ENCODE results near the gene ADGRD1.

The ADGRD1 gene

GRCh38 chr12:131112021-131112420 lies 158.3 kb downstream of the ADGRD1 start:
- DNase-seq: no peak
- Histone ChIP-seq H3K4me3 (no peak overlapping the region), H3K4me1 (no peaks in the 10 kb centered on the region), H3K27me3 (no peaks in the 10 kb centered on the region), H3K9me3 (no peaks in the 10 kb centered on the region), H3K27ac (no peak overlapping the region), H3K36me3 (no peaks in the 10 kb centered on the region)
- intact Hi-C loops (cut with DNase I; ENCODE audit: low total_unique reads): no loop called here
- TF ChIP-seq CTCF (IDR thresholded peaks at IDR 0.05): no peak

- Histone ChIP-seq H3K4me3 (no peak overlapping the region), H3K27ac (no peak overlapping the region), H3K36me3 (no peaks in the 10 kb centered on the region), H3K27me3 (no peaks in the 10 kb centered on the region), H3K4me1 (no peaks in the 10 kb centered on the region), H3K9me3 (no peaks in the 10 kb centered on the region)
- intact Hi-C loops (cut with DNase I; ENCODE audit: low total_unique reads): no loop called here
- DNase-seq: no peak
- no peak for TF ChIP-seq CTCF (IDR thresholded peaks at IDR 0.05)
Observed at GRCh38 chr12:131112700-131113290, 159.1 kb downstream of the ADGRD1 start.

GRCh38 chr12:131113568-131114270 lies 160.0 kb downstream of the ADGRD1 start:
- no peak for DNase-seq
- intact Hi-C loops (cut with DNase I; ENCODE audit: low total_unique reads): no loop called here

GRCh38 chr12:131114271-131114670 lies 160.6 kb downstream of the ADGRD1 start:
- Histone ChIP-seq H3K9me3 (no peaks in the 10 kb centered on the region), H3K27me3 (no peaks in the 10 kb centered on the region), H3K36me3 (peaks cover 0 to 6% (median 6%) of the 10 kb centered on the region in 3 donors), H3K4me1 (no peaks in the 10 kb centered on the region), H3K27ac (no peak overlapping the region), H3K4me3 (no peak overlapping the region)
- TF ChIP-seq CTCF (IDR thresholded peaks at IDR 0.05): no peak
- no peak for DNase-seq
- intact Hi-C loops (cut with DNase I; ENCODE audit: low total_unique reads): no loop called here

More at GRCh38 chr12:131113568-131114270, 160.0 kb downstream of the ADGRD1 start:
- Histone ChIP-seq H3K4me3 (no peak overlapping the region), H3K4me1 (no peaks in the 10 kb centered on the region), H3K27ac (no peak overlapping the region), H3K27me3 (no peaks in the 10 kb centered on the region), H3K9me3 (no peaks in the 10 kb centered on the region), H3K36me3 (peaks cover 0 to 5% (median 4%) of the 10 kb centered on the region in 3 donors)
- no peak for TF ChIP-seq CTCF (IDR thresholded peaks at IDR 0.05)

- no peak overlapping the region for H3K27ac ChIP-seq
- H3K27me3 ChIP-seq: no peaks in the 10 kb centered on the region
- DNase-seq: no peak
- no peak overlapping the region for H3K4me3 ChIP-seq
- no peak for TF ChIP-seq CTCF (IDR thresholded peaks at IDR 0.05)
- intact Hi-C loops (cut with DNase I; ENCODE audit: low total_unique reads): no loop called here
- H3K36me3 ChIP-seq: peaks cover 0 to 6% (median 6%) of the 10 kb centered on the region in 3 donors
- H3K9me3 ChIP-seq: no peaks in the 10 kb centered on the region
- H3K4me1 ChIP-seq: no peaks in the 10 kb centered on the region
Observed at GRCh38 chr12:131114942-131115584, 161.4 kb downstream of the ADGRD1 start.

Measured in tibial artery (tissue), 4 donors.